Fibroblast of mammary gland (primary cell): ENCODE measurements around the gene RAB20.

Experiments used
- DNase-seq: peaks from one replicate; pipeline ENCODE4 v3.0.0-alpha.2; 2010; ENCODE audit warnings: low read depth
- H3K4me3 ChIP-seq: 2 replicates; pipeline ENCODE4 v1.5.1; 2011; ENCODE audit warnings: low read depth, mild to moderate bottlenecking, low read length, moderate library complexity; ENCODE audit not compliant: control insufficient read depth
- TF ChIP-seq, protein P1 (sequence below): conservative IDR thresholded peaks from 2 replicates; pipeline ENCODE4 v1.5.1; 2011; ENCODE audit warnings: low read depth, low read length, inconsistent platforms; ENCODE audit not compliant: control insufficient read depth, insufficient read depth

Gene RAB20

DNA sequence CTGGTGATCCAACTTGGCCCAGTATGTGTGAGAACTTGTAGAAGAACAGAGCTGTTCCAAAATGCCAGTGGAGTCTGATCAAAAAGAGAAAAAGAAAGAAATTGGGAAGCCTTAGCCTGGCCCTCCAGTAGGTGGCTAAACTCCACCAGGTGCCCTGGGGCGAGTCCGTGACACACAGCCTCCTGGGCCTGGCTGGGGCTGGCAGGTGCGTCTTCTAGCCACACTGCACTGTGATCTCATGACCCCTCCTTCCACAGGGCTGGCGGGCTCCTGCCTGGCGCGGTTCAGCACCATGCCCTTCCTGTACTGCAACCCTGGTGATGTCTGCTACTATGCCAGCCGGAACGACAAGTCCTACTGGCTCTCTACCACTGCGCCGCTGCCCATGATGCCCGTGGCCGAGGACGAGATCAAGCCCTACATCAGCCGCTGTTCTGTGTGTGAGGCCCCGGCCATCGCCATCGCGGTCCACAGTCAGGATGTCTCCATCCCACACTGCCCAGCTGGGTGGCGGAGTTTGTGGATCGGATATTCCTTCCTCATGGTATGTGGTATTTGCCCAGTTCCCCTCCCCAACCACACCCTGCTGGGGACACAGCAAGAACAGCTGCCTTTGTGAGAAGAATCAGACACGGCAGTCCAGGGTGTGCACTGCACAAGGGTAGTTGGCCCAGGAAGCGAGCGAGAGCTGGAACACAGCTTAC is 53.7 kb downstream of the RAB20 start:
- TF ChIP-seq, protein P1, sequence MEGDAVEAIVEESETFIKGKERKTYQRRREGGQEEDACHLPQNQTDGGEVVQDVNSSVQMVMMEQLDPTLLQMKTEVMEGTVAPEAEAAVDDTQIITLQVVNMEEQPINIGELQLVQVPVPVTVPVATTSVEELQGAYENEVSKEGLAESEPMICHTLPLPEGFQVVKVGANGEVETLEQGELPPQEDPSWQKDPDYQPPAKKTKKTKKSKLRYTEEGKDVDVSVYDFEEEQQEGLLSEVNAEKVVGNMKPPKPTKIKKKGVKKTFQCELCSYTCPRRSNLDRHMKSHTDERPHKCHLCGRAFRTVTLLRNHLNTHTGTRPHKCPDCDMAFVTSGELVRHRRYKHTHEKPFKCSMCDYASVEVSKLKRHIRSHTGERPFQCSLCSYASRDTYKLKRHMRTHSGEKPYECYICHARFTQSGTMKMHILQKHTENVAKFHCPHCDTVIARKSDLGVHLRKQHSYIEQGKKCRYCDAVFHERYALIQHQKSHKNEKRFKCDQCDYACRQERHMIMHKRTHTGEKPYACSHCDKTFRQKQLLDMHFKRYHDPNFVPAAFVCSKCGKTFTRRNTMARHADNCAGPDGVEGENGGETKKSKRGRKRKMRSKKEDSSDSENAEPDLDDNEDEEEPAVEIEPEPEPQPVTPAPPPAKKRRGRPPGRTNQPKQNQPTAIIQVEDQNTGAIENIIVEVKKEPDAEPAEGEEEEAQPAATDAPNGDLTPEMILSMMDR = no peak
- DNase-seq = no peak
- no peak overlapping the region for H3K4me3 ChIP-seq

- H3K4me3 ChIP-seq = no peak overlapping the region
- DNase-seq = no peak
- TF ChIP-seq, protein P1 = no peak
Observed at GRCh38 chr13:110506859-110507566, 54.5 kb downstream of the RAB20 start.

GRCh38 chr13:110506396-110506795 is 55.1 kb downstream of the RAB20 start:
- no peak for DNase-seq
- H3K4me3 ChIP-seq = no peak overlapping the region
- TF ChIP-seq, protein P1 = no peak

DNA sequence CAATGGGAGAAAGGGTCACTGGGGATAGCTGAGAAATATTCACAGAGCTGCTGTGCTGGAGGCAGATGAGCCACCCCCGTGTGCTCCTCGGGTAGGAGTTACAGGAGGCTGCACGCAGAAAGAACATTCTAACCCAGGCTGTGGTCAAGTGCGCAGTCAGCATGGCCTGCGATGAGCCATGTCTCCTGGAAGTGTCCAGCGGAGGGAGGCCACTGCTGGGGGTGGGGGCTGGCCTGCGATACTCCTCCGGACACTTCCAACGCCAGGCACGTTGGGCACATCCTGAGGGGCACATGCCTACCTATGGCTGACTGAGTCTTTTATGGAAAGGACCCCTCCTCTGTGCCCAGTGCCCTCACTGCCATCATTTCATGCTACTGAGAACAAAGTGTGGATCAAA is 55.9 kb downstream of the RAB20 start:
- no peak overlapping the region for H3K4me3 ChIP-seq
- no peak for DNase-seq
- TF ChIP-seq, protein P1 = no peak

DNA sequence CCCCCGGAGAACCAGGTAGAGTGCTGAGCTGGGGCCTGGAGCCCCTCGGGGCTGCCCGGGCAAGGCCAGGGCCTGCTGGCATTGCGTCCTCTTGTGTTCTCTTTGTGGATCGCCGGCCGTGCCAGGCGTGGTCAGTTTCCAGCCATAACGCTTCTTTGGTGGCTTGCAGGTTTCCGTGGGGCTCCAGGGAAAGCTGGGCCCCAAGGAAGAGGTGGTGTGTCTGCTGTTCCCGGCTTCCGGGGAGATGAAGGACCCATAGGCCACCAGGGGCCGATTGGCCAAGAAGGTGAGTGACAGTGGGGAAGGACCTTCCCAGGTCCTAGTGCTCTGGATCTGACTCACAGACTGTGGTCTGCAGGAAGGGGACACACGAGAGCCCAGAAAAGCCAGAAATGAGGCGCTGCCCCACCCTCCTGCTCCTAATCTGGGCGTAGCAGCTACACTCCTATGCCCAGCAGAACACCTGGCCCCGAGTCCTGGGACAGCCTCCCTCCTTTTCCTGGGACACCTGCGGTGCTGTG is 57.5 kb downstream of the RAB20 start:
- no peak for DNase-seq
- H3K4me3 ChIP-seq = no peak overlapping the region
- TF ChIP-seq, protein P1 = no peak

DNA sequence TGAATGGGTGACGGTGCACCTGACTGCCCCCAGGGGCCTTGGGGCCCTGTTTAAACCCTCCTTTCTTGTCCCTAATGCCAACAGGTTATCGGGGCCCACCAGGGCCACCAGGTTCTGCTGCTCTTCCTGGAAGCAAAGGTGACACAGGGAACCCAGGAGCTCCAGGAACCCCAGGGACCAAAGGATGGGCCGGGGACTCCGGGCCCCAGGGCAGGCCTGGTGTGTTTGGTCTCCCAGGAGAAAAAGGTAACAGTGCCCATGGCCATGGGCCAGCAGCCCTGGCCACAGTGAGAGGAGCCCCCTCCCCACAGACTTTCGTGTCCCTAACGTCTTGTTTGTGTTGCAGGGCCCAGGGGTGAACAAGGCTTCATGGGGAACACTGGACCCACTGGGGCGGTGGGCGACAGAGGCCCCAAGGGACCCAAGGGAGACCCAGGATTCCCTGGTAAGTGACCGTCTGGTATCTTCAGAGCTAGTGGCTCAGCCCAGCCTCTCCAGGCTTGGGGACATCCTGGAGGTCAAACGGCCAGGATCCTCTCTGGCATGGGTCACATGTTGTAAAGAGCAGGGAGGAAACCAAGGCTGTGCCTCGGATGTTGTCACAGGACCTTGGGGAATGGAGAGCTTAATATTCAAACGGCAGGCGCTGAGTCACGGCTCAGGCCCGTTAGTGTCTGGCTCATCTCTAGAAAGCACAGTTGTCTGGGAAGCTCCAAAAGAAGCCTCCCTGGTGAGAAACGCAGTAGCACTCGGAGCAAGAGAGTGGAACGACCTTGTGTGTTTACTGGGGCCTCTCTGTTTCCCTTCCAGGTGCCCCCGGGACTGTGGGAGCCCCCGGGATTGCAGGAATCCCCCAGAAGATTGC is 58.3 kb downstream of the RAB20 start:
- TF ChIP-seq, protein P1 = no peak
- no peak for DNase-seq
- H3K4me3 ChIP-seq = no peak overlapping the region
